ENCODE data around the gene TMEM150A.

- TF ChIP-seq CTCF (IDR thresholded peaks at IDR 0.05): no peak
- TF ChIP-seq POLR2A (IDR thresholded peaks at IDR 0.05): no peak
Measured at GRCh38 chr2:85578243-85579180, 24.0 kb downstream of the TMEM150A start.

Measured in testis (tissue), 2 donors.